GM21381 (cell line): ENCODE data around the gene NLRP5.
"Not testable (repeated sequence)": the region's sequence is repeated elsewhere in the genome, so short reads cannot be mapped to it uniquely, and the experiment has no call there.

Experiments used
- ATAC-seq: cut with Tn5 transposase; IDR thresholded peaks from one replicate; pipeline ENCODE4 v1.9.1; 2021; ENCODE audit warnings: mild to moderate bottlenecking, moderate library complexity; ENCODE audit not compliant: unreplicated experiment

Gene NLRP5

GRCh38 chr19:55986487-55986886, at the start of gene NLRP5:
TSS of gene NLRP5 (plus strand) at chr19:55986775.
- ATAC-seq = no peak

DNA sequence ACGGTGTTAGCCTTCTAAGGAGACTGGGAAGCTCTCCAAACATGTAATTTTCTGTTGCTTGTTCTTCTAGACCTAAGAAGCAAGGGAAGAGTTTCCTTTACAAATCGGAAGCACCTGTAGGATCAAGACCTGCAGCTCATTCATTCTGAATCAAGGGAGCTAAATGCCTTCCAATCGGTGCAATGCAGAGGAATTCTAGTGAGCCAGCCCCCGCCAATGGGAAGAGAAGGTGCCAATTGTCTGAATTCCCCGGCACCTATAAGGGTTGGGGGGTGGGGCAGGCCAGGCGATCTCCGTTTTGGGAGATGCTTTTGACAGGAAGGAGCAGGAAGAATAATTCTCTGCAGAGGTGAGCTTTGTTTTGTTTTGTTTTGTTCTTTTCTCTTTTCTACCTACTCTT, 47.4 kb upstream of the NLRP5 start:
- ATAC-seq = no peak

- no peak for ATAC-seq
Observed at GRCh38 chr19:55940306-55940705, 46.3 kb upstream of the NLRP5 start.

DNA sequence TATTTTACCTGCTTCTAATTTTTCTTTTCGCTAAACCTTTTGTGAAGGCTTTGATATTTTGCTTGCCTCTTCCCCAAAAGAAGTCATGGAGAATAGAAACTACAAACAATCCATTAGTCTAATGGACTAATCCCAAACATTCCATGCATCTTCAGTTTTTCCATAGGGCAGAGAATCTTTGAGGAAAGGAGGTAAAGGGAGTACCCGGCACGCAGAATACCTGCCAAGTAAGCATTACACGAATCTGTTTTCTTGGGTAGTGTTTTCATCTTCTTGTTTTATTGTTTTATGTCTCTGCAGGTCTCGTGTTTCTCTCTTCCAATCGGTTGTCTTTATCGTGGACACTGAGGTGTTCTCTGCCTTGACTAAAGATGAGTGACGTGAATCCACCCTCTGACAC, 39.0 kb upstream of the NLRP5 start, which contains the start of gene NLRP8:
TSS of gene NLRP8 (plus strand) at position 301 of the 400 bp plus-strand sequence.
- ATAC-seq = no peak

- not testable (repeated sequence) for ATAC-seq
Observed at GRCh38 chr19:55950566-55950965, 36.0 kb upstream of the NLRP5 start.

- ATAC-seq = no peak
Observed at GRCh38 chr19:55956431-55956830, 30.1 kb upstream of the NLRP5 start.

- ATAC-seq = no peak
Observed at GRCh38 chr19:55958356-55958755, 28.2 kb upstream of the NLRP5 start.

GRCh38 chr19:55959996-55960675, 26.4 kb upstream of the NLRP5 start:
- ATAC-seq = no peak

DNA sequence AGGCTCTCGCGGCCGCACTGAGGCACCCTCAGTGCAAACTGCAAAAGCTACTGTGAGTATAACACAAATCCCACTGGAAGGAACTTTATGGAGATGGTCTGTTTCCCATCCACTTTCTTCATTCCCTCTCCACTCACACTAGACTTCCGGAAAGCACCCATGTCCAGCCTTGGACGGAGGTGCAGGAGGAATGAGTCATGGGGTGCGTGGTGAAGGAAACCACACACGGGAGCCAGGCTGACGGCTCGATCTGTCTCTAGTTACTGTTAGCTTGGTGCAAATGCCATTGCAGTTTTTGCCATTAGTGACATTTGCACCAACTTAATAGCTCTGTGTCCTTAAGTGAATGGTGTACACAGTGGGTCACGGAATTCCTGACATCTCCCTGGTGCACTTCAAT, 24.4 kb upstream of the NLRP5 start:
- ATAC-seq = no peak

- no peak for ATAC-seq
Observed at GRCh38 chr19:55973982-55974381, 12.6 kb upstream of the NLRP5 start.

DNA sequence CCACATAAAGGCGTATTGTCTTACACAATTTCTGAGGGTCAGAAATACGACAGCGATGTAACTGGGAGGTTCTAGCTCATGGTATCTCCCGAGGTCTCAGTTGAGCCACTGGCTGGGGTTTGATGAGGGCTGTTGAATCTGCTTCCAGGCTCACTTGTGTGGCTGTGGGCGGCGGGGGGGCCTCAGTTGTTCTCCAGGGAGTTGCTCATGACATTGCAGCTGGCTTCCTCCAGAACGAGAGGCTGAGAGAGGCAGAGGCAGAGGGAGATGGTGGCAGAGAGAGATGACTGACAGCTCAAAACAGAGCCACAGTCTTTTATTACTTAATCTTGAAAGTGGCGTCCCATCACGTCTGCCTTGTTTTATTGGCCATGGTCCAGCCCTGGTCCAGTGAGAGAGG, 6.2 kb upstream of the NLRP5 start:
- no peak for ATAC-seq

GRCh38 chr19:55985254-55985653, 1.3 kb upstream of the NLRP5 start:
- ATAC-seq = no peak

- ATAC-seq = no peak
Observed at GRCh38 chr19:55990831-55991230, 4.3 kb downstream of the NLRP5 start.

GRCh38 chr19:55993492-55993891, 6.9 kb downstream of the NLRP5 start:
- ATAC-seq = no peak

- no peak for ATAC-seq
Observed at GRCh38 chr19:56014765-56015164, 28.2 kb downstream of the NLRP5 start.

- no peak for ATAC-seq
Observed at GRCh38 chr19:56015756-56016155, 29.2 kb downstream of the NLRP5 start.

DNA sequence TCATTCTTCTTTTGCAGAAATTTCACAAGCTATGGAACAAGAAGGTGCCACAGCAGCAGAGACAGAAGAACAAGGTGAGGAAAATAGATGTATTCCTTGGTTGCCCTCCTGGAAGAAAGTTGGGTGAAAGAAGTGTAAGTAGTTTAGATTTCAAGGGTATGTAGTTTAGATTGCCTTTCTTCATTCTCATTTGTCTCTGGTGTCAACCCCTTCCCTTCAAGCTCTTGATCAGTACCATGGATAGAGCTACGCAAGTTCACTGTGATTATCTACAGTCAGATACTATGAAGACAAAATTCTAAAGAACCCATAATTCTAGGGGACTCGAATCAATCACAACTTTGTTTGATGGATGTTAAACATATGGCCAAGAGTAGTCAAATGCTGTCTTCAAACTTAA, 32.8 kb downstream of the NLRP5 start:
- ATAC-seq = not testable (repeated sequence)

DNA sequence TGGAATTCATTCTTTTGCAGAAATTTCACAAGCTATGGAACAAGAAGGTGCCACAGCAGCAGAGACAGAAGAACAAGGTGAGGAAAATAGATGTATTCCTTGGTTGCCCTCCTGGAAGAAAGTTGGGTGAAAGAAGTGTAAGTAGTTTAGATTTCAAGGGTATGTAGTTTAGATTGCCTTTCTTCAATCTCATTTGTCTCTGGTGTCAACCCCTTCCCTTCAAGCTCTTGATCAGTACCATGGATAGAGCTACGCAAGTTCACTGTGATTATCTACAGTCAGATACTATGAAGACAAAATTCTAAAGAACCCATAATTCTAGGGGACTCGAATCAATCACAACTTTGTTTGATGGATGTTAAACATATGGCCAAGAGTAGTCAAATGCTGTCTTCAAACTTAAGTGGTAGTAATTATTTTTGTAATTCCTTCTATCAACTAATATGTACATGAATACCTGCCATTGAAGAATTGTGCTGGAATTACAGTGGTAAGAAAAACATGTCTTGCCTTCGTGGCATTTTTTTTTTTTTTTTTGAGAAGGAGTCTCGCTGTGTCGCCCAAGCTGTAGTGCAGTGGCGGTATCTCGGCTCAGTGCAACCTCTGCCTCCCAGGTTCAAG, 33.9 kb downstream of the NLRP5 start:
- ATAC-seq = not testable (repeated sequence)

- no peak for ATAC-seq
Observed at GRCh38 chr19:56026769-56027168, 40.2 kb downstream of the NLRP5 start.

- no peak for ATAC-seq
Observed at GRCh38 chr19:56053596-56053995, 67.0 kb downstream of the NLRP5 start.

DNA sequence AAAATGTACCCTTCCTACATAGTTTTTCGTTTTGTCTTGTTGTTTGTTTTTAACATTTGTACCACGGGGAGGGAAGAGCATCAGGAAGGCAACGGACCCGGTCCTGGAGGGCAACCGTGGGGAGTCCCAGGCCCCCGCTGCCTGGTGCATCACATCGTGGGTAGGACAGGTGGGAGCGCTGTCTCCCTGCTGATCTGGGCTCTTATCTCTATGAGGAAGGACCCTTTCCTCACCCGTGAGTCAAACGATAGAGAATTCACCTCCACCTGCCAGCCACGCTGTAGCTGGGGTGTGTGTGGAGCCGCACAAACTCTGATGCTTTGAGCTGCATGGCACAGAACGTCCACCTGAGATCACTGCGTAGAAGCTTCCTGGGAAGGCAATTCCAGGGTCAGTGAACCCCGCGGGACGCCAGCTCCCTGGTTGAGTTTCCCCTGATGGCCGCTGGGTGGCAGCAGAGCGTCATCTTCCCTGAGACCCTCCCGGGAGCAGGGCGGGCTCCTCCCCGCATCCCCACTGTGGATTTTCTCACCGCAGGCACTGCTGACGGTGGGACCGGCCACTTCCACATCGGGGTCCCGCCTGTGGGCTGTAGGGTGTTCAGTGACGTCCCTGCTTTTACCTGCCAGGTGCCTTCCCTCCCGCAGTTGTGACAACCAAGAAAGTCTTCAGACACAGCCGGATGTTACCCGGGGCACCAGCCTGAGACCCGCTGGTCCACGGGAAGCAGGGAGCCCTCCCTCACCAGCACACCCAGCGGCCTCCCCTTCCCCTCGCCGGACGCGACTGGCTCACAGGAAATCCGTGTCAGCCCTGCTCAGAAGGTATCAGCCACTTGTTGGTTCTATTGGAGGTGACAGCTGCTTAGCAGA, 79.8 kb downstream of the NLRP5 start:
- ATAC-seq = no peak

DNA sequence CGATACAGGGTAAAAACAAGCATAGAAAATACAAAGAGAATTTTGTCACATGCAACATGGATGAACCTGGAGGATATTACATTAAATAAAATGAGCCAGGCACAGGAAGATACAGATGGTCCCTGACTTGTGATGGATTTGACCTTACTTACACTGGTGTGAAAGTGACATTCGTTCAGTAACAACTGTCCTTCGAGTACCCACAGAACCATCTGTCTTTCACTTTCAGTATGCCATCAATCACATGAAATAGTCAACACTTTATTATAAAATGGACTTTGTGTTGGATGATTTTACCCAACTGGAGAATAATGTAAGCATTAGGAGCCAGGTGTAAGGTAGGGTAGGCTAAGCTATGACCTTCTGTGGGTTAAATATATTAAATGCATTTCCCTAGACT, 83.1 kb downstream of the NLRP5 start:
- no peak for ATAC-seq
